Germinal center (tissue), 1 donor: ENCODE results near the gene UBFD1.
"Not testable (repeated sequence)": the region's sequence is repeated elsewhere in the genome, so short reads cannot be mapped to it uniquely, and the experiment has no call there.

Experiments used
- DNase-seq: peaks from one replicate; pipeline ENCODE4 v3.0.0; 2012; ENCODE audit warnings: mixed read lengths, low spot score

UBFD1 gene

GRCh38 chr16:23527961-23528643, 29.4 kb upstream of the UBFD1 start:
- no peak for DNase-seq

GRCh38 chr16:23528644-23529310, 28.8 kb upstream of the UBFD1 start:
- DNase-seq, result no peak

- no peak for DNase-seq
Measured at GRCh38 chr16:23530062-23530461, 27.5 kb upstream of the UBFD1 start.

- no peak for DNase-seq
Measured at GRCh38 chr16:23532448-23532847, 25.1 kb upstream of the UBFD1 start.

- DNase-seq, result no peak
Measured at GRCh38 chr16:23534868-23535860, 22.4 kb upstream of the UBFD1 start.

GRCh38 chr16:23535901-23536300, 21.6 kb upstream of the UBFD1 start:
- no peak for DNase-seq

GRCh38 chr16:23537390-23537789, 20.1 kb upstream of the UBFD1 start:
- DNase-seq, result no peak

GRCh38 chr16:23538919-23539278, 18.6 kb upstream of the UBFD1 start:
- DNase-seq, result no peak

GRCh38 chr16:23539984-23540816, 17.3 kb upstream of the UBFD1 start:
- DNase-seq, result no peak

- not testable (repeated sequence) for DNase-seq
Measured at GRCh38 chr16:23540817-23541178, 16.7 kb upstream of the UBFD1 start.

GRCh38 chr16:23544436-23544835, 13.1 kb upstream of the UBFD1 start:
- DNase-seq, result no peak

GRCh38 chr16:23549938-23550337, 7.6 kb upstream of the UBFD1 start:
- no peak for DNase-seq

GRCh38 chr16:23552161-23552560, 5.4 kb upstream of the UBFD1 start:
- no peak for DNase-seq

GRCh38 chr16:23554536-23554935, 3.0 kb upstream of the UBFD1 start:
- no peak for DNase-seq

- DNase-seq, result no peak
Measured at GRCh38 chr16:23557779-23558702, 514 bp downstream of the UBFD1 start.

- no peak for DNase-seq
Measured at GRCh38 chr16:23561586-23561985, 4.1 kb downstream of the UBFD1 start.

- DNase-seq, result no peak
Measured at GRCh38 chr16:23562505-23562904, 5.0 kb downstream of the UBFD1 start.

- no peak for DNase-seq
Measured at GRCh38 chr16:23563186-23563585, 5.7 kb downstream of the UBFD1 start.

GRCh38 chr16:23564575-23565363, 7.2 kb downstream of the UBFD1 start:
- DNase-seq, result no peak

GRCh38 chr16:23566724-23567123, 9.2 kb downstream of the UBFD1 start:
- DNase-seq, result no peak
